C4-2B (cell line): ENCODE measurements around the gene ZNF318.

Experiments used
- CTCF ChIP-seq: fragments of 450-650 bp; conservative IDR thresholded peaks from 2 replicates; pipeline ENCODE4 v1.5.1; 2017; ENCODE audit warnings: mild to moderate bottlenecking
- ZFX ChIP-seq: fragments of 450-650 bp; IDR thresholded peaks from 2 replicates; pipeline ENCODE4 v1.6.1; 2017

- no peak for TF ChIP-seq CTCF
- TF ChIP-seq ZFX, result no peak
Measured at GRCh38 chr6:43299338-43300293, 69.8 kb downstream of the ZNF318 start.
